Psoas muscle (tissue), 8 donors: ENCODE results near the gene NFATC2IP. TPM values are rescaled to one million over a fixed set of nuclear protein-coding genes. Genes with fewer than 3 reads are reported as not detected.
"Not testable (repeated sequence)": the region's sequence is repeated elsewhere in the genome, so short reads cannot be mapped to it uniquely, and the experiment has no call there.

Experiments
- ATAC-seq, 4 donors: fragments of 200-7000 bp; cut with Tn5 transposase; one replicate each; pipeline ENCODE4 v1.9.1; 2020; ENCODE audit warnings: moderate library complexity in 3 of 4, mild to moderate bottlenecking in 2 of 4
- DNase-seq, 2 donors: peaks; one replicate each; pipeline ENCODE4 v3.0.0-alpha.2; 2020
- H3K27ac ChIP-seq: fragments of 200-600 bp; one replicate; pipeline ENCODE4 v1.8.0; 2022
- H3K27me3 ChIP-seq, 3 donors: fragments of 200-600 bp in 1 of 3; one replicate each; pipeline versions ENCODE4 v1.6.1 to v1.8.0; 2013 to 2022; ENCODE audit warnings: low read length in 2 of 3, mild to moderate bottlenecking in 2 of 3, moderate library complexity in 1 of 3; ENCODE audit not compliant: insufficient read depth in 3 of 3
- H3K36me3 ChIP-seq, 2 donors: fragments of 200-600 bp in 1 of 2; one replicate each; pipeline versions ENCODE4 v1.6.1 to v1.8.0; 2013 to 2022; ENCODE audit warnings: low read depth in 1 of 2, mild to moderate bottlenecking in 1 of 2, moderate library complexity in 1 of 2; ENCODE audit not compliant: insufficient read depth in 1 of 2
- H3K4me1 ChIP-seq: fragments of 200-600 bp; one replicate; pipeline ENCODE4 v1.8.0; 2022
- H3K4me3 ChIP-seq: fragments of 200-600 bp; one replicate; pipeline ENCODE4 v1.8.0; 2022; ENCODE audit warnings: mild to moderate bottlenecking
- H3K9me3 ChIP-seq: fragments of 200-600 bp; one replicate; pipeline ENCODE4 v1.8.0; 2022
- CTCF ChIP-seq: fragments of 200-600 bp; IDR thresholded peaks from one replicate; pipeline ENCODE4 v1.8.0; 2022; ENCODE audit warnings: antibody characterized with exemption
- WGBS, 3 donors: extraction: QIAGEN DNeasy Blood & Tissue Kit; methylation state at CpG; one replicate each; pipeline versions ENCODE4 v1.1.6 to v1.1.7; 2013; 5-methylcytosine and 5-hydroxymethylcytosine counted together
- intact Hi-C, 2 donors: fragments of 100-400 bp; cut with DNase I; formaldehyde crosslinking; loops; one replicate each; pipeline versions ENCODE4 v1.11.0 to v1.14.2; 2022
- polyA plus RNA-seq, 3 donors: library from polyadenylated mRNA; stranded (reverse); fragments of 200-250 nt; gene quantifications; one replicate each; pipeline ENCODE4 v1.2.3, GENCODE V29; 2013
- total RNA-seq, 4 donors: library from RNA; stranded (reverse); fragmentation: NEBNext Ultra II Directional in 2 of 4; extraction: Animal tissue kit (Norgen Biotek cat#: 25700) in 2 of 4; gene quantifications; one replicate each; pipeline versions ENCODE4 v1.2.1 to v1.2.4, GENCODE V29; 2021 to 2023
- donor health status: healthy with polysubstance abuse.
- donor health status: DM: no; HTN: no; CAD: no; lungs with moderate emphysema.
- donor health status: Bipolar disorder and iron deficiency.
- donor health status: healthy.
- donor health status: DM: yes; HTN: yes; CAD: no.
- donor health status: DM: no; HTN: no; CAD: no.
- donor health status: DM: no; HTN: no; CAD: no.
- donor health status: DM: yes; HTN: yes; CAD: no.

NFATC2IP gene
- total and polyA plus RNA-seq, 7 donors, result 10.6 to 20.4 (median 17.6) TPM

- intact Hi-C loops, result no loop called here
- WGBS, 3 donors, result 91 to 95% (median 91%) methylated on average over 2 of the region's 2 CpGs
- Histone ChIP-seq H3K27me3 (no peaks in the 10 kb centered on the region), H3K4me3 (no peak overlapping the region), H3K9me3 (no peaks in the 10 kb centered on the region), H3K27ac (no peak overlapping the region), H3K4me1 (no peaks in the 10 kb centered on the region), H3K36me3 (peaks cover 0 to 60% of the 10 kb centered on the region in 2 donors)
- no peak for DNase-seq
- TF ChIP-seq CTCF, result no peak
- ATAC-seq, result no peak
Observed at GRCh38 chr16:28964496-28964895, 13.8 kb downstream of the NFATC2IP start.

GRCh38 chr16:28967156-28967555 is 16.4 kb downstream of the NFATC2IP start:
- intact Hi-C loops, result no loop called here
- no peaks in the 10 kb centered on the region for H3K9me3 ChIP-seq
- H3K27me3 ChIP-seq, result no peaks in the 10 kb centered on the region
- no peak for ATAC-seq
- peaks cover 0 to 41% of the 10 kb centered on the region in 2 donors for H3K36me3 ChIP-seq
- no peaks in the 10 kb centered on the region for H3K4me1 ChIP-seq
- no peak for DNase-seq
- no peak overlapping the region for H3K4me3 ChIP-seq
- 87 to 91% (median 90%) methylated on average over 4 of the region's 4 CpGs for WGBS, 3 donors
- H3K27ac ChIP-seq, result no peak overlapping the region
- no peak for TF ChIP-seq CTCF

- H3K4me3 ChIP-seq, ATAC-seq, H3K9me3 ChIP-seq, H3K4me1 ChIP-seq, H3K27ac ChIP-seq, DNase-seq, H3K27me3 ChIP-seq: not testable (repeated sequence)
- WGBS, 3 donors, result 87 to 91% (median 90%) methylated on average over 2 of the region's 2 CpGs
- peaks cover 0 to 16% of the 10 kb centered on the region in 2 donors for H3K36me3 ChIP-seq
- intact Hi-C loops, result loop anchor here in 1 of 2 donors (10.0 kb wide), 1 partner anchor 1505 kb away; no protein-coding TSS in a partner anchor
Observed at GRCh38 chr16:28969696-28970095, 19.0 kb downstream of the NFATC2IP start.

GRCh38 chr16:28974007-28974436 is 23.3 kb downstream of the NFATC2IP start:
- no peaks in the 10 kb centered on the region for H3K9me3 ChIP-seq
- peak; percentile 48 for TF ChIP-seq CTCF
- peaks cover 12% of the 10 kb centered on the region for H3K4me1 ChIP-seq
- intact Hi-C loops, result loop anchor here in 1 of 2 donors (10.0 kb wide), 1 partner anchor 1509 kb away; no protein-coding TSS in a partner anchor
- peaks cover 5 to 25% of the 10 kb centered on the region in 2 donors for H3K36me3 ChIP-seq
- 0% methylated on average over 17 of the region's 17 CpGs for WGBS, 3 donors
- H3K4me3 ChIP-seq, result peak overlapping the region; percentile 99
- H3K27ac ChIP-seq, result peak overlapping the region; percentile 79
- DNase-seq (peak; percentile 59 to 70), ATAC-seq (peak; percentile 13 to 66 (median 58))
- no peaks in the 10 kb centered on the region for H3K27me3 ChIP-seq

GRCh38 chr16:28974437-28975157 is 23.9 kb downstream of the NFATC2IP start, which contains the start of gene SPNS1:
SPNS1 (plus strand) TSS chr16:28974778; CDS start chr16:28975152, 374 bp downstream.
- peak within 1 kb of the TSS; percentile 99 for H3K4me3 ChIP-seq
- intact Hi-C loops, result loop anchor here in 1 of 2 donors (10.0 kb wide), 1 partner anchor 1510 kb away; no protein-coding TSS in a partner anchor
- no peaks in the 10 kb centered on the region for H3K9me3 ChIP-seq
- no peak for TF ChIP-seq CTCF
- peak within 1 kb of the TSS; percentile 79 for H3K27ac ChIP-seq
- H3K4me1 ChIP-seq, result peaks cover 12% of the 10 kb centered on the region
- ATAC-seq (peak; percentile 98 to 99 (median 99)), DNase-seq (peak; percentile 98 to 99)
- peaks cover 9 to 31% of the 10 kb centered on the region in 2 donors for H3K36me3 ChIP-seq
- 0 to 1% (median 0%) methylated on average over 50 to 60 of the region's 60 CpGs for WGBS, 3 donors
- no peaks in the 10 kb centered on the region for H3K27me3 ChIP-seq
